Measurements from ENCODE around the gene IL22. TPM values are rescaled to one million over a fixed set of nuclear protein-coding genes. Genes with fewer than 3 reads are reported as not detected.

The IL22 gene
- total and polyA plus RNA-seq, 9 of the 15 experiments (the other 6 are each of a cell fraction or from before 2014, with no cell fraction given) = not detected

GRCh38 chr12:68206446-68206845 lies 47.0 kb downstream of the IL22 start:
- in situ Hi-C loops (cut with MboI) = no loop called here
- Histone ChIP-seq H3K4me2 (ENCODE audit: insufficient read depth, low read length) (no peak overlapping the region), H3K4me1 (replicated peaks in 1 of 2; ENCODE audit: control insufficient read depth in 2 of 2, insufficient read depth in 2 of 2, low read length in 2 of 2) (no peaks in the 10 kb centered on the region; a peak in 2 of 5 replicates), H3K9ac (ENCODE audit: insufficient read depth in 1 of 2, low read depth in 2 of 2, low read length in 2 of 2) (no peak overlapping the region), H3K9me3 (replicated peaks; ENCODE audit: control insufficient read depth, insufficient read depth, low read depth, low read length) (no peaks in the 10 kb centered on the region), H2AFZ (ENCODE audit: low read depth, low read length) (no peak overlapping the region), H3K27me3 (ENCODE audit: control insufficient read depth in 2 of 2, insufficient read depth in 2 of 2, low read length in 2 of 2) (no peaks in the 10 kb centered on the region), H3K79me2 (ENCODE audit: control insufficient read depth, insufficient read depth, low read length) (no peaks in the 10 kb centered on the region), H3K36me3 (ENCODE audit: control insufficient read depth, insufficient read depth, low read length) (no peaks in the 10 kb centered on the region), H4K20me1 (replicated peaks; ENCODE audit: control insufficient read depth, insufficient read depth, low read length) (no peaks in the 10 kb centered on the region), H3K27ac (ENCODE audit: extremely low read depth, low read depth, low read length) (no peak overlapping the region), H3K9me1 (ENCODE audit: control insufficient read depth, insufficient read depth, low read length) (no peaks in the 10 kb centered on the region), H3K4me3 (no peak overlapping the region)
- no TSS peak for BruUV-seq (replicated peaks)
- DNase-seq (ENCODE audit: extremely low read depth in 1 of 4, low spot score in 3 of 4) (no peak), ATAC-seq (no peak), FAIRE-seq (no peak)
- ChIA-PET CTCF (ENCODE audit: low intra/inter-chr PET ratio) (interaction anchor here (0.6 kb wide), 1 partner anchor 126 kb away, joined by 3 read pairs; no protein-coding TSS in a partner anchor), POLR2A (interaction anchor here (1.0 kb wide), 1 partner anchor 10 kb away, joined by 3 read pairs; no protein-coding TSS in a partner anchor)
- WGBS (ENCODE audit: insufficient coverage, low coverage, missing lambda C conversion rate) = 0% methylated on average over 1 of the region's 1 CpG
- TF ChIP-seq ZNF146 (CRISPR knock-in tag; IDR thresholded peaks at IDR 0.05; ENCODE audit: unreplicated experiment) = no peak
- no peak for TF ChIP-seq MBD2 (IDR thresholded peaks at IDR 0.05; ENCODE audit: borderline replicate concordance, low read depth)
- no peak for TF ChIP-seq ZNF324 (CRISPR knock-in tag; IDR thresholded peaks at IDR 0.05)
- no peak for TF ChIP-seq ZBTB26 (CRISPR knock-in tag; IDR thresholded peaks at IDR 0.05)
- TF ChIP-seq CHAMP1 (IDR thresholded peaks at IDR 0.05) = no peak
- TF ChIP-seq BCL6 (CRISPR knock-in tag; IDR thresholded peaks at IDR 0.05) = no peak
- TF ChIP-seq CTBP1 (IDR thresholded peaks at IDR 0.05; ENCODE audit: borderline replicate concordance) = no peak
- TF ChIP-seq SNRNP70 (optimal IDR thresholded peaks at IDR 0.05; ENCODE audit: low read depth, low read length) = no peak
- no peak for TF ChIP-seq ZC3H4 (CRISPR knock-in tag; IDR thresholded peaks at IDR 0.05; ENCODE audit: borderline replicate concordance)
- TF ChIP-seq CLOCK (CRISPR knock-in tag; IDR thresholded peaks at IDR 0.05; ENCODE audit: borderline replicate concordance) = no peak
- TF ChIP-seq ARNT (IDR thresholded peaks at IDR 0.05) = no peak
- TF ChIP-seq HSF4 (CRISPR knock-in tag; IDR thresholded peaks at IDR 0.05; ENCODE audit: borderline replicate concordance) = no peak
- intact Hi-C loops (cut with micrococcal nuclease) = no loop called here
